GM12864 (cell line): ENCODE data around the gene MAST4.

Experiments used
- DNase-seq: peaks from one replicate; pipeline ENCODE4 v3.0.0-alpha.2; 2011; ENCODE audit warnings: low read depth
- H3K4me3 ChIP-seq: 2 replicates; pipeline ENCODE4 v1.5.1; 2011; ENCODE audit warnings: mild to moderate bottlenecking, low read depth, low read length, control low read depth
- CTCF ChIP-seq: IDR thresholded peaks from 2 replicates; pipeline ENCODE4 v1.5.1; 2011; ENCODE audit warnings: low read depth, mild to moderate bottlenecking, moderate library complexity, low read length, control low read depth, inconsistent platforms; ENCODE audit errors: missing control alignments

MAST4 gene

DNA sequence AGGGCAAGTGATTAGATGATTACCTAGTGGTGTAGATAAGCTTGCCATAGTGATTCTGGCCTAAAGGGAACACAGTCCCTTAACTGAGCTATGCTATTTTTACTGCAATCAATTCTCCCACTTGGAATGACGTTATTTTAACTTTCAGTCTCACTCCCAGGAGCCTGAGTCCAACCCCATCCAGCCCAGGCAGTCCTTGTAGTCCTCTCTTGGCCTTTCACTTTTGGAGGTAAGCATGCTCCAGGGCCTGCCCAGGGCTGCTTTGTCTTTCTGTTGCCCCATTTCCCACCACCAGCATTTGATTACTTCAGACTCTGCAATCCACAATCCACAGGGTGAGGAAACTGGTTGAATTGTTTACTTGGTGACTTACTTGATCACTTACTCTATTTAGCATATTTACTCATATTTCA lies 367.4 kb downstream of the MAST4 start:
- DNase-seq = no peak
- TF ChIP-seq CTCF = no peak
- no peak overlapping the region for H3K4me3 ChIP-seq

DNA sequence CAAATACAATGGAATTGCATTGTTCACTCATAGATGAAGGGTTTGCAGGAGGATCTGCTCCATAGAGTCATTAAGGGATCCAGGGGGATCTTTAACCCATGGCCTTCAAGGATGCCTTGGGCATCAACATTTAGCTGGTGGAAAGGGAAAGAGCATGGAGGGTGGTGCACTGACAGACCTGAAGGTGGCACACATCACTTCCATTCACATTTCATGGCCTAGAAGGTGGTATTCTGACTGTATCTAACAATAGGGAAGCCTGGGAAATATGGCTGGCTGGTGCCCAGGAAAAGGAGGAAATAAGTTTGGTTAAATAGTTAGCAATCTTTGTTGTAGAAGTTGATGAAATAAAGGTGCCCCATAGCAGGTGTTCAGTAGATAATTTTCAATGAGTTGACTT lies 370.2 kb downstream of the MAST4 start:
- no peak overlapping the region for H3K4me3 ChIP-seq
- no peak for TF ChIP-seq CTCF
- no peak for DNase-seq

GRCh38 chr5:66967102-66967501 lies 370.9 kb downstream of the MAST4 start:
- TF ChIP-seq CTCF = no peak
- DNase-seq = no peak
- no peak overlapping the region for H3K4me3 ChIP-seq

GRCh38 chr5:66967826-66968262 lies 371.7 kb downstream of the MAST4 start:
- no peak overlapping the region for H3K4me3 ChIP-seq

GRCh38 chr5:66969484-66969883 lies 373.3 kb downstream of the MAST4 start:
- H3K4me3 ChIP-seq = no peak overlapping the region
- DNase-seq = no peak
- TF ChIP-seq CTCF = no peak

More at GRCh38 chr5:66967826-66968262, 371.7 kb downstream of the MAST4 start:
- TF ChIP-seq CTCF = no peak
- DNase-seq = no peak

DNA sequence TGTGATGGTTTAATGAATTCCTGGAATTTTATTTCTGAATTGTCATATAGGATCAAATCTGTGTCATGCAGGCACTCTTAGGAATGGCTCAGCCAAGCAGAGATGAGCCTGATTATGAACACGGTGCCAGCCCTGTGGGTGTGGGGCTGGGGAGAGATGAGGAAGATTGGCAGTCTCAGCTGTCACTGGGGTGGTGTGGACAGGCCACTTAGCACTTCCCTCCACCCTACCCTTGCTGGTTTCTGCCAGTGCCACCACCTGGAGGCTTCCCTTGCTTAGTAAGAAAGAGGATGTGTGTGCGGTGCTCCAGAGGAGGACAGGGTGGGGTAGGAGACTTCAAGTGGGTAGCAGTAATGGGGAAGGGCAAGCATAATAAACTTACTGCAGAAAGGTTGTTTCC lies 373.8 kb downstream of the MAST4 start:
- no peak for TF ChIP-seq CTCF
- no peak overlapping the region for H3K4me3 ChIP-seq
- DNase-seq = no peak

DNA sequence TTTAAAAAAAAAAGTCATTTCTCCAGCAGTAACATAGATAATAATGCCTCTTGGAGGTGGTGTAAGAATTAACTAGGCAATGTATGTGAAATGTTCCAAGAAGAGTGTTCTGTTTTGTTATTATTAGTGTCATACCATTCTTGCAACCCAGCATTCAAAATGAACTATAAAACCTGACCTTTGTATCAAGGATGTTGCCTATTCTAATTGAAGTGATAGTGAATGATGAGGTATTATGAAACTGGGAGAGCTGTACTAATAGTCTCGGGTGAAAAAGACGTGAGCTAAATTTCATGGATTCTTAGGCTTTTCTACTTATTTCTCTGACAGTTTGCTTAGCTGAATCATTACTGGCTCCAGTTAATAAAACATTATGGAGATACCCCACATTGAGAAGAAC lies 375.8 kb downstream of the MAST4 start:
- no peak for DNase-seq
- H3K4me3 ChIP-seq = no peak overlapping the region
- TF ChIP-seq CTCF = no peak
